Activated B cell treated with CpG ODN at 0.5 μM for 24 hours (primary cell): ENCODE data around the gene CLIP3. TPM values are rescaled to one million over a fixed set of nuclear protein-coding genes. Genes with fewer than 3 reads are reported as not detected.

ENCODE experiments used
- ATAC-seq: fragments of 200-7000 bp; cut with Tn5 transposase; one replicate; pipeline ENCODE4 v1.10.0; 2021; ENCODE audit warnings: low read depth, mild to moderate bottlenecking, moderate library complexity
- CTCF ChIA-PET: fragments of 350-600 bp; sonication (Branson Sonifier 250); formaldehyde crosslinking; loops from one replicate; lab custom pipeline; 2021; ENCODE audit warnings: antibody characterized with exemption; lab: Charles Lee
- POLR2A ChIA-PET: fragments of 350-600 bp; sonication (Branson Sonifier 250); formaldehyde crosslinking; loops from one replicate; lab custom pipeline; 2021; ENCODE audit warnings: antibody characterized with exemption; lab: Charles Lee
- DNase-seq: peaks from one replicate; pipeline ENCODE4 v3.0.0; 2022
- H3K27ac Mint-ChIP-seq: one replicate; pipeline ENCODE4 v1.8.0; 2020; ENCODE audit warnings: mixed read lengths
- H3K27me3 Mint-ChIP-seq: one replicate; pipeline ENCODE4 v1.8.0; 2021; ENCODE audit warnings: mixed read lengths
- H3K36me3 Mint-ChIP-seq: one replicate; pipeline ENCODE4 v1.8.0; 2021; ENCODE audit warnings: low read depth, mixed read lengths
- H3K4me1 Mint-ChIP-seq: one replicate; pipeline ENCODE4 v1.8.0; 2021; ENCODE audit warnings: mixed read lengths
- H3K4me3 Mint-ChIP-seq: one replicate; pipeline ENCODE4 v1.8.0; 2020; ENCODE audit warnings: mild to moderate bottlenecking, mixed read lengths
- H3K9me3 Mint-ChIP-seq: one replicate; pipeline ENCODE4 v1.8.0; 2020; ENCODE audit warnings: mixed read lengths
- CTCF ChIP-seq: fragments of 200-600 bp; IDR thresholded peaks from one replicate; pipeline ENCODE4 v1.8.0; 2022; ENCODE audit warnings: antibody characterized with exemption, mild to moderate bottlenecking
- intact Hi-C: fragments of 100-400 bp; cut with micrococcal nuclease; formaldehyde crosslinking; loops from one replicate; pipeline ENCODE4 v1.15.1; 2024
- total RNA-seq: library from RNA; stranded (reverse); gene quantifications from 2 replicates; pipeline ENCODE4 v1.2.3, GENCODE V29; 2022

Gene CLIP3
- 0.20 and 0.62 TPM in 2 replicates for total RNA-seq

GRCh38 chr19:36032251-36033104 lies at the start of gene CLIP3:
TSS of gene CLIP3 (minus strand) at chr19:36032873. CDS start at chr19:36032357, 516 bp downstream.
- Mint-ChIP-seq H3K27me3 (peaks cover 1% of the 10 kb centered on the region), H3K27ac (no peak within 1 kb of the TSS), H3K36me3 (peaks cover 8% of the 10 kb centered on the region), H3K4me1 (peaks cover 12% of the 10 kb centered on the region), H3K4me3 (peak within 1 kb of the TSS; percentile 28), H3K9me3 (no peaks in the 10 kb centered on the region)
- ChIA-PET POLR2A (no interaction called here), CTCF (no interaction called here)
- intact Hi-C loops = no loop called here
- TF ChIP-seq CTCF = no peak
- DNase-seq = no peak
- ATAC-seq = peak; percentile 10

- no peaks in the 10 kb centered on the region for H3K4me1 Mint-ChIP-seq
- no peaks in the 10 kb centered on the region for H3K9me3 Mint-ChIP-seq
- TF ChIP-seq CTCF = no peak
- ChIA-PET CTCF (no interaction called here), POLR2A (no interaction called here)
- no peak overlapping the region for H3K27ac Mint-ChIP-seq
- no peak for DNase-seq
- no peaks in the 10 kb centered on the region for H3K27me3 Mint-ChIP-seq
- H3K36me3 Mint-ChIP-seq = peaks cover 2% of the 10 kb centered on the region
- ATAC-seq = no peak
- intact Hi-C loops = no loop called here
- H3K4me3 Mint-ChIP-seq = no peak overlapping the region
Observed at GRCh38 chr19:36081894-36082293, 49.2 kb upstream of the CLIP3 start.

DNA sequence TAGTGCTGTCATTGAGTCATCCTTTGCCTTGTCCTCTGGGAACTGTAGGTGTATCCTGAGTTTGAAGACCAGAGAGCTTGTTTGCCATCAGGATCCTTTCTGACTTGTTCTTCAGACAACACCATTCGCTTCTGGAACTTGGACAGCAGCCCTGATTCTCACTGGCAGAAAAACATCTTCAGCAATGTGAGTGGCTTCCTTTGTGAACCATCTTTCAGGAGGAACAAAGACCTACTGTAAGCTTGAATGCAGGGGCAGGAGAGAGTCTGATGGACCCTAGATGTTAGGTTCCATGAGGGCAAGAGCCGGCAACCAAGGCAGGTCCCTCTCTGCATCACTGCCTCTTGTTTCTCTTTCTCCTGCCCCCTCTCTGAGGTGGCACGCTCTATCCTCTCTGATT lies 48.7 kb upstream of the CLIP3 start:
- H3K27me3 Mint-ChIP-seq = no peaks in the 10 kb centered on the region
- intact Hi-C loops = no loop called here
- ChIA-PET CTCF (no interaction called here), POLR2A (no interaction called here)
- peaks cover 2% of the 10 kb centered on the region for H3K36me3 Mint-ChIP-seq
- H3K27ac Mint-ChIP-seq = no peak overlapping the region
- H3K9me3 Mint-ChIP-seq = no peaks in the 10 kb centered on the region
- DNase-seq = no peak
- H3K4me1 Mint-ChIP-seq = no peaks in the 10 kb centered on the region
- TF ChIP-seq CTCF = no peak
- no peak overlapping the region for H3K4me3 Mint-ChIP-seq
- no peak for ATAC-seq

DNA sequence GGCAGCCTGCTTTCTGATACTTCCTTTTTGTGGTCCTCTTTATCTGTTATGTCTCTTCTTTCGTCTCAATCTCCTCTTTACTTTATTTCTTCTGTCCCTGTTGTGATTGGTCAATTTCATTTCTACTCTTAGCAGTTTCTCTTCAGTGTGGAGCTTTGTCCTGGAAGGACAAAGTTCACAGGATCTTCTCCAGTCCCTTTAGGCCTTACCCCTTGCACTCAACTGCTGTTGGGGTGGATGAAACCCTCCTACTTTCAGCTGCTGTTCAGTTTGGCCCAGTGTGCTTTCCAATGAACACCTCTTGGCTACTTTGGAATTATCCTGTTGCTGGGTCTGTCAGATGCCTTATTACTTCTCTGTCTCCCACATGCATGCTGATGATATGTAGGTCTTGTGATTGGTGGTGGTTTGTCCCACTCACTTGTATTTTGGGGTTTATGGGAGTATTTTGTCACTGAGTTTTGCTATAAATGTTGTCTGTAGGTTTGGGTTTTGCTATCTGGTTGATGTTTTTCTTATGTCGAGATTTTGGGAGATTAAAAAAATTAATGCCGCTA lies 46.8 kb upstream of the CLIP3 start:
- DNase-seq (no peak), ATAC-seq (no peak)
- POLR2A ChIA-PET = no interaction called here
- Mint-ChIP-seq H3K4me3 (no peak overlapping the region), H3K27ac (no peak overlapping the region), H3K27me3 (no peaks in the 10 kb centered on the region), H3K4me1 (no peaks in the 10 kb centered on the region), H3K36me3 (peaks cover 2% of the 10 kb centered on the region), H3K9me3 (no peaks in the 10 kb centered on the region)
- TF ChIP-seq CTCF = no peak
- intact Hi-C loops = no loop called here
- CTCF ChIA-PET = no interaction called here

DNA sequence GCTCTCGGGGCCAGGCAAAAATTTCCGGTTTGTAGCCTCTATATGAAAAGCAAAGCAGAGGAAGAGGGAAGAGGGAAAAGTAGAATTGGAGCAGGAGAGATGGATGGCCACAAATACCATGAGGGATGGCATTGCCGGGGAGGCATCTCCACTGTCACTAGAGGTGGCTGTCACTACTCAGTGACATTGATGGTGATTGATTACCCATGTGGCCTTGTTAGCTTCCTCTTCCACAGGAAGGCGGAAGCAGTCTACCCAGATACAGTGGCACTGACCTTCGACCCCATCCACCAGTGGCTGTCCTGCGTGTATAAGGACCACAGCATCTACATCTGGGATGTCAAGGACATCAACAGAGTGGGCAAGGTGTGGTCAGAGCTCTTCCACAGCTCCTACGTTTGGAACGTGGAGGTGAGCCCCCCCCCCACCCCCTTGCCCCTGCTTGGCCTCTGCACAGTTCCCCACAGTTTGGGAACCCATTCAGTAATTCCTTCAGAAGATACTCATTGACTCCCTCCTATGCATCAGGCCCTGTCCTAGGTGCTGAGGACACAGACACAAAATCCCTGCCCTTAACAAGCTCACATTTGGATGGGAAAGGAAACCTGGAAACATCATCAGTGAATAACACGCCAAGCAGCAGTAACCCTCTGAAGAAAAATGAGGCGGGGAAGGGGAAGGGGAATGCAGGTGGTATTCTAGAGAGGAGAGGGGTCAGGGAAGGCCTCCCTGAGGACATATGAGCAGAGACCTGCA lies 40.6 kb upstream of the CLIP3 start:
- no peaks in the 10 kb centered on the region for H3K9me3 Mint-ChIP-seq
- H3K4me3 Mint-ChIP-seq = no peak overlapping the region
- TF ChIP-seq CTCF = no peak
- no peaks in the 10 kb centered on the region for H3K4me1 Mint-ChIP-seq
- no peak overlapping the region for H3K27ac Mint-ChIP-seq
- H3K27me3 Mint-ChIP-seq = no peaks in the 10 kb centered on the region
- no peak for ATAC-seq
- POLR2A ChIA-PET = no interaction called here
- H3K36me3 Mint-ChIP-seq = no peaks in the 10 kb centered on the region
- intact Hi-C loops = no loop called here
- CTCF ChIA-PET = no interaction called here
- DNase-seq = no peak
